Breast epithelium (tissue), 4 donors: ENCODE measurements around the gene MYO1A. TPM values are rescaled to one million over a fixed set of nuclear protein-coding genes. Genes with fewer than 3 reads are reported as not detected.

Experiments used
- DNase-seq, 2 donors: peaks; one replicate each; pipeline ENCODE4 v3.0.0-alpha.2; 2019; ENCODE audit warnings: low spot score in 2 of 2
- H3K27ac ChIP-seq, 2 donors: fragments of 200-600 bp; sonication (generic) in 1 of 2; one replicate each; pipeline ENCODE4 v1.5.1; 2016 to 2019; ENCODE audit warnings: mild to moderate bottlenecking in 1 of 2
- H3K27me3 ChIP-seq, 2 donors: fragments of 200-600 bp; sonication (generic) in 1 of 2; one replicate each; pipeline versions ENCODE4 v1.5.1 to v1.6.0; 2017 to 2019; ENCODE audit warnings: control low read depth in 1 of 2, mild to moderate bottlenecking in 1 of 2
- H3K36me3 ChIP-seq: fragments of 200-600 bp; one replicate; pipeline ENCODE4 v1.5.1; 2019
- H3K4me1 ChIP-seq, 2 donors: fragments of 200-600 bp; sonication (generic); one replicate each; pipeline ENCODE4 v1.5.1; 2016 to 2019; ENCODE audit warnings: control low read depth in 1 of 2
- H3K4me3 ChIP-seq, 3 donors: fragments of 200-600 bp; sonication (generic); 1 replicate in 2 of 3; 2 replicates in 1 of 3; pipeline ENCODE4 v1.5.1; 2016 to 2019; ENCODE audit warnings: mild to moderate bottlenecking in 3 of 3, moderate library complexity in 2 of 3
- H3K9me3 ChIP-seq, 2 donors: fragments of 200-600 bp; sonication (generic) in 1 of 2; one replicate each; pipeline ENCODE4 v1.5.1; 2016 to 2019; ENCODE audit warnings: control low read depth in 1 of 2
- POLR2A ChIP-seq: fragments of 450-650 bp; IDR thresholded peaks from one replicate; pipeline ENCODE4 v1.6.1; 2016; ENCODE audit warnings: antibody characterized with exemption, mild to moderate bottlenecking, moderate library complexity
- POLR2AphosphoS5 ChIP-seq, 3 donors: sonication (generic); formaldehyde crosslinking; IDR thresholded peaks; one replicate each; pipeline ENCODE4 v1.6.1; 2017; ENCODE audit warnings: antibody characterized with exemption in 3 of 3
- intact Hi-C: fragments of 100-400 bp; cut with DNase I; formaldehyde crosslinking; loops from one replicate; pipeline ENCODE4 v1.15.1; 2023; ENCODE audit warnings: low total_unique reads
- total RNA-seq, 3 donors: library from RNA; depleted of rRNA; stranded (reverse); fragments of >200 nt; gene quantifications; one replicate each; pipeline ENCODE4 v1.1.0, GENCODE V29; 2016
- TF ChIP-seq, protein P1 (sequence below), 3 donors: fragments of 450-650 bp; IDR thresholded peaks; one replicate each; pipeline ENCODE4 v1.5.1; 2016 to 2017; ENCODE audit warnings: antibody characterized with exemption in 3 of 3, mild to moderate bottlenecking in 3 of 3, moderate library complexity in 3 of 3

The MYO1A gene
- total RNA-seq, 3 donors from 2014 or later: 0.15 to 2.2 (median 0.98) TPM

DNA sequence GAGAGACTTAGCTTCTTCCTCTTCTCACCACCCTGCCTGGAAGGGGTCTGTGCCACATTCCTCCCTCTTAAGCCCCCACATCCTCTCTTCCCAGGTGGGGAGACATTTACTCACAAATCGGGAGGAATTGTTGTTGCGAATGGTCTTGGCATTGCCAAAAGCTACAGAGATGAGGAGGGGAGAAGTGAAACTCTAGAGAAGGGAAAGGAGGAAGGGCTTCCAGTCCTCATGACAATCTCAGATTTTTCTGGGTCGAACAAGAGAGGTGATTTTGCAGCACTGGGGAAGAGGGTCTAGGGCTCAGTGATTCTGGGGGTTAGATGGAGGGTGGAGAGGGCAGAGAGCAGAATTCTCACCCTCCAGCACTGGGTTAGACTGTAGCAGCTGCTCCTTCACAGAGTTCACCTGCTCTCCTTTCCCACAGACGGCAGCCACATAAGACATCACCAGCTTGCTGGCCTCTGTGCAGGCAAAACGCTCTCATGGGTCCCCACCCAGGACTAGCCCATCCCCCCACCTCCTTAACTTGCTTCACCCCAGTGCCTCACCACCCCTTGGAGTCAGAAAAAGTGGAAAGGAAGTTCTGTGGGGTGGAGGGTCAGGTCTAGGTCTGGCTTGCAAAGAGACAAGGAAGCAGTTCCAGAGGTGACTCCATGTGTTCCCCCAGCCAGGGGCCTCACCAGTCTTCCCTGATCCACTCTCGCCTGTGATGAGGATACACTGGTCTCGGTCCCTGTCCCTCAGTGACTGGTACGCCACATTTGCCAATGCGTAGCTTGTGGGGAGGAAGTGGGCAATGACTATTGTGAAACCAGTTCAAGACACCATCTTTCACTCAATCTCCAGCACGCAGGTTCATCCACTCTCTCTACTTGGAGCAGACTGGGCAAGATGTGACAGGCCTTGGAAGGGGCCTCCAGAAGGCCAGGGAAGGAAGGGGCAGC is 2.7 kb downstream of the MYO1A start:
- H3K9me3 ChIP-seq: no peaks in the 10 kb centered on the region
- H3K4me1 ChIP-seq: no peaks in the 10 kb centered on the region
- H3K36me3 ChIP-seq: no peaks in the 10 kb centered on the region
- no peak for DNase-seq
- TF ChIP-seq POLR2A: no peak
- no peak for TF ChIP-seq POLR2AphosphoS5 (IDR thresholded peaks at IDR 0.05)
- TF ChIP-seq, protein P1, sequence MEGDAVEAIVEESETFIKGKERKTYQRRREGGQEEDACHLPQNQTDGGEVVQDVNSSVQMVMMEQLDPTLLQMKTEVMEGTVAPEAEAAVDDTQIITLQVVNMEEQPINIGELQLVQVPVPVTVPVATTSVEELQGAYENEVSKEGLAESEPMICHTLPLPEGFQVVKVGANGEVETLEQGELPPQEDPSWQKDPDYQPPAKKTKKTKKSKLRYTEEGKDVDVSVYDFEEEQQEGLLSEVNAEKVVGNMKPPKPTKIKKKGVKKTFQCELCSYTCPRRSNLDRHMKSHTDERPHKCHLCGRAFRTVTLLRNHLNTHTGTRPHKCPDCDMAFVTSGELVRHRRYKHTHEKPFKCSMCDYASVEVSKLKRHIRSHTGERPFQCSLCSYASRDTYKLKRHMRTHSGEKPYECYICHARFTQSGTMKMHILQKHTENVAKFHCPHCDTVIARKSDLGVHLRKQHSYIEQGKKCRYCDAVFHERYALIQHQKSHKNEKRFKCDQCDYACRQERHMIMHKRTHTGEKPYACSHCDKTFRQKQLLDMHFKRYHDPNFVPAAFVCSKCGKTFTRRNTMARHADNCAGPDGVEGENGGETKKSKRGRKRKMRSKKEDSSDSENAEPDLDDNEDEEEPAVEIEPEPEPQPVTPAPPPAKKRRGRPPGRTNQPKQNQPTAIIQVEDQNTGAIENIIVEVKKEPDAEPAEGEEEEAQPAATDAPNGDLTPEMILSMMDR (IDR thresholded peaks at IDR 0.05): no peak
- no peak overlapping the region for H3K27ac ChIP-seq
- intact Hi-C loops: no loop called here
- no peak overlapping the region for H3K4me3 ChIP-seq
- H3K27me3 ChIP-seq: no peaks in the 10 kb centered on the region

DNA sequence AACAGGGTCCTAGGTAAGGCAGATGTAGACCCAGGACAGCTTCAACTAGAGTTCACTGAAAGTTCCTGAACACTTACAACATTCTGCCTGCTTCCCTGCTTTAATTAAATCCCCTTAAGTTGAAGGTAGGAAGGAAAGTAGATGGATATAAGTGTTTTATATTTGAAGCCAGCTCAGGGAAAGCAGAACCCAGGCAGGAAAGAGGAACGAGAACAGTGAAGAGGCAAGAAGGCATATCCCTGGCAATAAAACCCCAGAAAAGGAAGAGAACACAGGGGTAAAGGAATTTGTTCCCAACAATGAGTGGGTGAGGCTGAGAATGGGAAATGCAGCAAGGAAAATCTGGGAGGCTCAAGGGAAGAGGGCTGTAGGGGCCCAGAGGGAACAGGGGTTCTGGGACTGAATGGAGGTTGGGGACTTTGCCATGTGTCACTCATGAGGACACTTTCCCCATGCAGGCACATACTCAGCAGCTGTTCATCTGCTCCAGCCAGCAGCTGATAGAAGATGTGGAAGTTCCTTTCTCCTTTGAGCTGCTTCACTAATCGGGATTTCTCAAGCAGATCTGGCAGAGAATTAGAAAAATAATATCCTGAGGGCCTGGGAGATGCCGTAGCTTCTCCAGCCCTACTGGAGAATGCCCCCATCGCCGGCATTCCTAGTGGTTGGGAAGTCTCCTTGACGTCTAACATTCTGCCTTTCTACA is 3.7 kb downstream of the MYO1A start:
- intact Hi-C loops: no loop called here
- Histone ChIP-seq H3K9me3 (no peaks in the 10 kb centered on the region), H3K4me1 (no peaks in the 10 kb centered on the region), H3K36me3 (no peaks in the 10 kb centered on the region), H3K27me3 (no peaks in the 10 kb centered on the region), H3K27ac (no peak overlapping the region), H3K4me3 (no peak overlapping the region)
- TF ChIP-seq POLR2AphosphoS5 (IDR thresholded peaks at IDR 0.05) (no peak), POLR2A (no peak)
- TF ChIP-seq, protein P1 (IDR thresholded peaks at IDR 0.05): no peak
- no peak for DNase-seq

DNA sequence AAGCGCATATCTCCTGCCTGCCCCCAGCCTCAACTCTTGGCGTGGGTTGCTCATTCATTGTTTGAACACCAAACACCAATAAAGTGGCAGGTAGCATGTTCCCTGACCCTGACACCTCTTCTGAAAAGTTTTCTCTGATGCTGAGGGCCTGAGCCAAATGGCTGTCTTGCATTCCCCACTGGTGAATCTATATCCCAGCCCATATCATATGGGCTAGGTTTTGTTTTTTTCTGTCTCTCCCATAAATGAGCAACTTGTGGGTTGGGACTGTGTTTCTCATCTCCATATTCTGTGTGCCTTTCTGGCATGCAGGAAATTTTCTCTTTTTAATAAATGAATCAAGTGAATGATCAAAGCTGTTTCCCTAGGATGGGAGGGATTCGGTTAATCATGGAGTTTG is 5.0 kb downstream of the MYO1A start:
- Histone ChIP-seq H3K4me3 (no peak overlapping the region), H3K4me1 (no peaks in the 10 kb centered on the region), H3K27ac (no peak overlapping the region), H3K27me3 (no peaks in the 10 kb centered on the region), H3K36me3 (no peaks in the 10 kb centered on the region), H3K9me3 (no peaks in the 10 kb centered on the region)
- no peak for DNase-seq
- TF ChIP-seq POLR2AphosphoS5 (IDR thresholded peaks at IDR 0.05): no peak
- intact Hi-C loops: no loop called here

DNA sequence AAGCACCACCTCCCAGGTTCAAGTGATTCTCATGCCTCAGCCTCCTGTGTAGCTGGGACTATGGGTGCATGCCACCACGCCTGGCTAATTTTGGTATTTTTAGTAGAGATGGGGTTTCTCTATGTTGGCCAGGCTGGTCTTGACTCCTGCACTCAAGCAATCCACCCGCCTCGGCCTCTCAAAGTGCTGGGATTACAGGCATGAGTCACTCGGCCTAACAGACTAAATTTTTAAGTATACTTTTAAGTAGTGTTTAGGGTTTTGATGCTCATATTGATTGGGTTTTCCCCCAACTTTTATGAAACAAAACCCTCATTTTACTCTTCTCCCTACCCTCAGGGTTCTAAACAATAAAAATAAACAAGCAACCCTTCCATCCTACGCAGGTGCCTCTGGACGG is 5.5 kb downstream of the MYO1A start:
- H3K27me3 ChIP-seq: no peaks in the 10 kb centered on the region
- intact Hi-C loops: no loop called here
- no peaks in the 10 kb centered on the region for H3K4me1 ChIP-seq
- H3K27ac ChIP-seq: no peak overlapping the region
- no peak overlapping the region for H3K4me3 ChIP-seq
- no peaks in the 10 kb centered on the region for H3K9me3 ChIP-seq
- H3K36me3 ChIP-seq: no peaks in the 10 kb centered on the region
- DNase-seq: no peak
- TF ChIP-seq, protein P1 (IDR thresholded peaks at IDR 0.05): no peak
- TF ChIP-seq POLR2AphosphoS5 (IDR thresholded peaks at IDR 0.05) (no peak), POLR2A (no peak)

DNA sequence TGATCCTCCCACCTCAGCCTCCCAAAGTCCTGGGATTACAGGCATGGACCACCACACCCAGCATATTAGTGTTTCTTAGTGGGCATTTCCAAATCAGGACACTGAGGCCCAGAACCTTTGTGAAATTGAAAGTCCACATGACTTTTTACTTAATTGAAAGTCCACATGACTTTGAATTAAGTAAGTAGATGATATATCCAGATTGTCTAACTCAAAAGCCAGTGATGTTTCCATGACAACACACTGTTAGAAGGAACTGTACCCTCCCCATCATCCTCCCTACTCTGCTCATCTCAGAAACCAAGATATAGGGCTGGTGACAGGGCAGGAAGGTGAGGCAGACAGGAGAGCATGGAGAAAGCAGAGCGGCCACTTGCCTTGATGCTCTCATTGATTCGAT is 7.2 kb downstream of the MYO1A start:
- intact Hi-C loops: no loop called here

More for the DNA sequence above, 7.2 kb downstream of the MYO1A start:
- no peaks in the 10 kb centered on the region for H3K36me3 ChIP-seq
- no peak for TF ChIP-seq POLR2A
- TF ChIP-seq POLR2AphosphoS5 (IDR thresholded peaks at IDR 0.05): no peak
- TF ChIP-seq, protein P1 (IDR thresholded peaks at IDR 0.05): no peak
- H3K9me3 ChIP-seq: no peaks in the 10 kb centered on the region
- H3K4me3 ChIP-seq: no peak overlapping the region
- H3K27me3 ChIP-seq: no peaks in the 10 kb centered on the region
- no peaks in the 10 kb centered on the region for H3K4me1 ChIP-seq
- H3K27ac ChIP-seq: no peak overlapping the region
- DNase-seq: no peak
